ENCODE measurements around the gene CACNA1C. TPM values are rescaled to one million over a fixed set of nuclear protein-coding genes. Genes with fewer than 3 reads are reported as not detected.
"Not testable (repeated sequence)": the region's sequence is repeated elsewhere in the genome, so short reads cannot be mapped to it uniquely, and the experiment has no call there.

Gene CACNA1C
- total and polyA plus RNA-seq, 5 donors from 2014 or later, result 0.02 to 0.14 (median 0.10) TPM

- H3K36me3 ChIP-seq (ENCODE audit: control insufficient read depth, insufficient read depth, low read length), result no peaks in the 10 kb centered on the region
These were observed 438.0 kb downstream of the CACNA1C start for GRCh38 chr12:2490831-2491230.

GRCh38 chr12:2491349-2491748, 438.6 kb downstream of the CACNA1C start:
- not testable (repeated sequence) for H3K27me3 ChIP-seq (ENCODE audit: control insufficient read depth, insufficient read depth, low read length); H3K9me3 Mint-ChIP-seq; DNase-seq; H3K4me3 Mint-ChIP-seq; H3K36me3 Mint-ChIP-seq; H3K9me3 ChIP-seq (ENCODE audit: control insufficient read depth in 2 of 2, low read length in 2 of 2); H3K27ac ChIP-seq (ENCODE audit: insufficient read depth, low read length, poor library complexity, severe bottlenecking); ATAC-seq (ENCODE audit: low read depth in 2 of 2); H3K4me1 Mint-ChIP-seq; H3K4me3 ChIP-seq (ENCODE audit: low read depth, low read length); H3K4me1 ChIP-seq (ENCODE audit: control insufficient read depth, insufficient read depth, low read length, poor library complexity, severe bottlenecking); H3K27ac Mint-ChIP-seq; H3K36me3 ChIP-seq (ENCODE audit: control insufficient read depth, insufficient read depth, low read length)
- peaks cover 14% of the 10 kb centered on the region for H3K27me3 Mint-ChIP-seq

More at GRCh38 chr12:2490831-2491230, 438.0 kb downstream of the CACNA1C start:
- Mint-ChIP-seq H3K27me3 (peaks cover 10% of the 10 kb centered on the region), H3K36me3 (no peaks in the 10 kb centered on the region), H3K9me3 (no peaks in the 10 kb centered on the region), H3K27ac (no peak overlapping the region), H3K4me1 (no peaks in the 10 kb centered on the region), H3K4me3 (no peak overlapping the region)
- Histone ChIP-seq H3K4me1 (ENCODE audit: control insufficient read depth, insufficient read depth, low read length, poor library complexity, severe bottlenecking) (no peaks in the 10 kb centered on the region), H3K27me3 (ENCODE audit: control insufficient read depth, insufficient read depth, low read length) (no peaks in the 10 kb centered on the region), H3K27ac (ENCODE audit: insufficient read depth, low read length, poor library complexity, severe bottlenecking) (no peak overlapping the region), H3K4me3 (ENCODE audit: low read depth, low read length) (no peak overlapping the region), H3K9me3 (ENCODE audit: control insufficient read depth in 2 of 2, low read length in 2 of 2) (no peaks in the 10 kb centered on the region)
- DNase-seq, result no peak
- no peak for ATAC-seq (ENCODE audit: low read depth in 2 of 2)

- Histone ChIP-seq H3K4me1 (ENCODE audit: control insufficient read depth, insufficient read depth, low read length, poor library complexity, severe bottlenecking) (no peaks in the 10 kb centered on the region), H3K36me3 (ENCODE audit: control insufficient read depth, insufficient read depth, low read length) (no peaks in the 10 kb centered on the region), H3K27me3 (ENCODE audit: control insufficient read depth, insufficient read depth, low read length) (no peaks in the 10 kb centered on the region), H3K4me3 (ENCODE audit: low read depth, low read length) (no peak overlapping the region), H3K9me3 (ENCODE audit: control insufficient read depth in 2 of 2, low read length in 2 of 2) (no peaks in the 10 kb centered on the region), H3K27ac (ENCODE audit: insufficient read depth, low read length, poor library complexity, severe bottlenecking) (no peak overlapping the region)
- H3K36me3 Mint-ChIP-seq, result no peaks in the 10 kb centered on the region
- no peak for ATAC-seq (ENCODE audit: low read depth in 2 of 2)
- no peak for DNase-seq
- no peaks in the 10 kb centered on the region for H3K4me1 Mint-ChIP-seq
- no peaks in the 10 kb centered on the region for H3K9me3 Mint-ChIP-seq
- no peak overlapping the region for H3K4me3 Mint-ChIP-seq
- H3K27ac Mint-ChIP-seq, result no peak overlapping the region
- H3K27me3 Mint-ChIP-seq, result peaks cover 19% of the 10 kb centered on the region
These were observed 439.4 kb downstream of the CACNA1C start for GRCh38 chr12:2492236-2492635.

- DNase-seq (no peak), ATAC-seq (ENCODE audit: low read depth in 2 of 2) (no peak)
- Histone ChIP-seq H3K9me3 (ENCODE audit: control insufficient read depth in 2 of 2, low read length in 2 of 2) (no peaks in the 10 kb centered on the region), H3K4me1 (ENCODE audit: control insufficient read depth, insufficient read depth, low read length, poor library complexity, severe bottlenecking) (no peaks in the 10 kb centered on the region), H3K27ac (ENCODE audit: insufficient read depth, low read length, poor library complexity, severe bottlenecking) (no peak overlapping the region), H3K36me3 (ENCODE audit: control insufficient read depth, insufficient read depth, low read length) (no peaks in the 10 kb centered on the region), H3K4me3 (ENCODE audit: low read depth, low read length) (no peak overlapping the region), H3K27me3 (ENCODE audit: control insufficient read depth, insufficient read depth, low read length) (no peaks in the 10 kb centered on the region)
- Mint-ChIP-seq H3K27ac (no peak overlapping the region), H3K9me3 (no peaks in the 10 kb centered on the region), H3K4me1 (no peaks in the 10 kb centered on the region), H3K36me3 (no peaks in the 10 kb centered on the region), H3K4me3 (no peak overlapping the region), H3K27me3 (peaks cover 20% of the 10 kb centered on the region)
These were observed 440.3 kb downstream of the CACNA1C start for GRCh38 chr12:2493086-2493485.

- Mint-ChIP-seq H3K9me3 (peaks cover 0 to 1% (median 0%) of the 10 kb centered on the region in 7 donors), H3K27ac (no peak overlapping the region), H3K4me3 (no peak overlapping the region), H3K4me1 (no peaks in the 10 kb centered on the region), H3K36me3 (no peaks in the 10 kb centered on the region), H3K27me3 (peaks cover 25% of the 10 kb centered on the region)
- Histone ChIP-seq H3K27me3 (ENCODE audit: control insufficient read depth, insufficient read depth, low read length) (no peaks in the 10 kb centered on the region), H3K27ac (ENCODE audit: insufficient read depth, low read length, poor library complexity, severe bottlenecking) (no peak overlapping the region), H3K4me1 (ENCODE audit: control insufficient read depth, insufficient read depth, low read length, poor library complexity, severe bottlenecking) (no peaks in the 10 kb centered on the region), H3K9me3 (ENCODE audit: control insufficient read depth in 2 of 2, low read length in 2 of 2) (no peaks in the 10 kb centered on the region), H3K4me3 (ENCODE audit: low read depth, low read length) (no peak overlapping the region), H3K36me3 (ENCODE audit: control insufficient read depth, insufficient read depth, low read length) (no peaks in the 10 kb centered on the region)
- no peak for ATAC-seq (ENCODE audit: low read depth in 2 of 2)
- DNase-seq, result no peak
These were observed 441.9 kb downstream of the CACNA1C start for GRCh38 chr12:2494486-2495192.

- no peak overlapping the region for H3K4me3 ChIP-seq (ENCODE audit: low read depth, low read length)
- no peaks in the 10 kb centered on the region for H3K4me1 Mint-ChIP-seq
- no peak for DNase-seq
- H3K4me3 Mint-ChIP-seq, result no peak overlapping the region
- H3K27ac ChIP-seq (ENCODE audit: insufficient read depth, low read length, poor library complexity, severe bottlenecking), result no peak overlapping the region
- no peak for ATAC-seq (ENCODE audit: low read depth in 2 of 2)
- no peaks in the 10 kb centered on the region for H3K36me3 ChIP-seq (ENCODE audit: control insufficient read depth, insufficient read depth, low read length)
- no peaks in the 10 kb centered on the region for H3K4me1 ChIP-seq (ENCODE audit: control insufficient read depth, insufficient read depth, low read length, poor library complexity, severe bottlenecking)
- H3K27me3 Mint-ChIP-seq, result peaks cover 29% of the 10 kb centered on the region
- no peak overlapping the region for H3K27ac Mint-ChIP-seq
- H3K9me3 Mint-ChIP-seq, result peaks cover 0 to 1% (median 0%) of the 10 kb centered on the region in 7 donors
- no peaks in the 10 kb centered on the region for H3K9me3 ChIP-seq (ENCODE audit: control insufficient read depth in 2 of 2, low read length in 2 of 2)
- H3K36me3 Mint-ChIP-seq, result no peaks in the 10 kb centered on the region
- H3K27me3 ChIP-seq (ENCODE audit: control insufficient read depth, insufficient read depth, low read length), result no peaks in the 10 kb centered on the region
These were observed 442.8 kb downstream of the CACNA1C start for GRCh38 chr12:2495417-2496112.

GRCh38 chr12:2498964-2499500, 446.2 kb downstream of the CACNA1C start:
- Mint-ChIP-seq H3K27ac (no peak overlapping the region), H3K36me3 (no peaks in the 10 kb centered on the region), H3K4me3 (no peak overlapping the region), H3K9me3 (peaks cover 0 to 1% (median 0%) of the 10 kb centered on the region in 7 donors), H3K27me3 (peaks cover 22% of the 10 kb centered on the region), H3K4me1 (peaks cover 0 to 3% (median 0%) of the 10 kb centered on the region in 4 donors)
- no peak overlapping the region for H3K4me3 ChIP-seq (ENCODE audit: low read depth, low read length)
- no peaks in the 10 kb centered on the region for H3K9me3 ChIP-seq (ENCODE audit: control insufficient read depth in 2 of 2, low read length in 2 of 2)
- H3K36me3 ChIP-seq (ENCODE audit: control insufficient read depth, insufficient read depth, low read length), result no peaks in the 10 kb centered on the region
- H3K4me1 ChIP-seq (ENCODE audit: control insufficient read depth, insufficient read depth, low read length, poor library complexity, severe bottlenecking), result no peaks in the 10 kb centered on the region
- no peak overlapping the region for H3K27ac ChIP-seq (ENCODE audit: insufficient read depth, low read length, poor library complexity, severe bottlenecking)
- no peak for ATAC-seq (ENCODE audit: low read depth in 2 of 2)
- no peaks in the 10 kb centered on the region for H3K27me3 ChIP-seq (ENCODE audit: control insufficient read depth, insufficient read depth, low read length)
- DNase-seq, result no peak
